GM19023 (cell line): ENCODE results near the gene GNG7.
"Not testable (repeated sequence)": the region's sequence is repeated elsewhere in the genome, so short reads cannot be mapped to it uniquely, and the experiment has no call there.

Source experiments
- ATAC-seq: cut with Tn5 transposase; IDR thresholded peaks from one replicate; pipeline ENCODE4 v1.9.1; 2021; ENCODE audit warnings: mild to moderate bottlenecking, moderate library complexity; ENCODE audit not compliant: unreplicated experiment

GNG7 gene

DNA sequence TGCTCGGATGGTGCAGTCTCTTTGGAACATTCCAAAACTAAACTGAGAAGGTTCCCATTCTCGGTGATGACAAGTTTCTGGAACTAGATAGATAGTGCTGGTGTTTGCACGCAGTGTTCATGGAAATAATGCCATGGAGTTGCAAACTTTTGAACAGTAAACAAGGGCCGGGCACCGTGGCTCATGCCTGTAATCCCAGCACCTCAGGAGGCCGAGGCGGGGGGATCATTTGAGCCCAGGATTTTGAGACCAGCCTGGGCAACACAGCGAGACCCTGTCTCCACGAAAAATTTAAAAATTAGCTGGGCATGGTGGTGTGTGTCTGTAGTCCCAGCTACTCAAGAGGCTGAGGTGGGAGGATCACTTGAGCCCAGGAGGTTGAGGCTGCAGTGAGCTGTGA lies 95.7 kb downstream of the GNG7 start:
- ATAC-seq: not testable (repeated sequence)

GRCh38 chr19:2605889-2606288 lies 96.6 kb downstream of the GNG7 start:
- not testable (repeated sequence) for ATAC-seq

DNA sequence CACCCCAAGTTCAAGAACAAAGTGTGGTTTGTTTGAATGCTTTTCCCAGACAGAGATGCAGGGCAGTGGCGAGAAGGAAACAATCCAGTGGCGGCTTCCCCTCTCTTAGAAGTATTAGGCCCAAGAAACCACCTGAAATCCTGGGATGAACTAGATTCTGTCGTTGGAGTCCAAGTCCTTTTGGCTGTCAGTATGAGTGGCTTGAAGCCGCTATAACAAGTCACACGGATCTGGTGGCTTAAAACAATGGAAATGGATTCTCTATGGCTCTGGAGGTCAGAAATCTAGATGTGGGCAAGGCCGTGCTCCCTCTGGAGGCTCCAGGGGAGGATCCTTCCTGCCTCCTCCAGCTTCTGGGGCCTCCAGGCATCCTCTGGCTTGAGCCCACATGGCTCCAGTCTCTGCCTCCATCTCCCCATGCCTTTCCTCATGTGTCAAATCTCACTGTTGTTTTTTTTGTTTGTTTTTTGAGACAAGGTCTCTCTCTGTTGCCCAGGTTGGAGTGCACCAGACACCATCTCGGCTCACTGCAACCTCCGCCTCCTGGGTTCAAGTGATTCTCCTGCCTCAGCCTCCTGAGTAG lies 97.7 kb downstream of the GNG7 start:
- ATAC-seq: no peak

DNA sequence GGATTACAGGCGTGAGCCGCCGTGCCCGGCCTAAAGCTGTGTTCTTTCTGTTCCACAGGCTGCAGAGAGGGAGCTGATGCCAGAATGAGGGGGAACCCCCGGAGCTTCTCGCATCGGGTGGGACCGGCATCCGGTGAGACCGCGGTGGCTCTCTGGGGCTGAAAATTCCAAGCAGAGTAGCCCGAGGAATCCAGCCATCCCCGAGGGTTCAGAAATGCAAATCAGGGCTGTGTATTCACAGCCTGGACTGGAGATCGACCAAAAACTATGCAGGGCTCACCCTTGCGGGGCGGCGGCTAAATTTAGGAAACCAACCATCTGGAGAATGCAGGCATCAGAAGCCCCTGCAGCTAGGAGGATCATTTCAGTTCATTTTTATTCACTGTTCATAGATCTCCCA lies 99.2 kb downstream of the GNG7 start:
- no peak for ATAC-seq

DNA sequence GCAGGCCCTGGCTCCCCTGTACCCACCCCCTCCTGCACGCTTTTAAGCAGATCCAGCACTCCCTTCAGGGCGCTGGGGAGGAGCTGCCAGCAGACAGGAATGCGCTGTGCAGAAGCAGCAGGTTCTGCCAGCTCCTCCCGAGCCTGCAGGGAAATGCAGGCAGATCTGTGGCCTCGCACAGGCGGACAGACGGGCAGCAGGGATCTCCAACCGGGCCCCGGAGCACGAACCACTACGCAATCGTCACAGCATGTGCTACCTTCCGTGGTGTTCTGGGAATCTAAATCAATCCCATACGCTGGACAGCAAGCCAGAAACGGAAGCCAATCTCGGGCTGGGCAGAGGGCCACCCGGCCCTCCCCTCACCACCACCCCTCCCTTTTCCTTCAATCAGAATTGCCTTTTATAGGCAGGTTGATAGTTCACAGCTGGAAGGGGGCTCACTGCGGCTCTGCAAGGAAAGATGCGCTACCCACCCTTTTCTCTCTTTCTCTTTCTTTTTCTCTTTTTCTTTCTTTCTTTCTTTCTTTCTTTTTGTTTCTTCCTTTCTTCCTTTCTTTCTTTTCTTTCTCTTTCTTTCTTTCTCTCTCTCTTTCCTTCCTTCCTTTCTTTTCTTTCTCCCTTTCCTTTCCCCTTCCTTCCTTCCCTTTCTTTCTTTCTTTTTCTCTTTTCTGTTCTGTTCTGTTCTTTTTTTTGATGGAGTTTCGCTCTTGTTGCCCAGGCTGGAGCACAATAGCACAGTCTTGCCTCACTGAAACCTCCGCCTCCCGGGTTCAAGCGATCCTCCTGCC lies 99.9 kb downstream of the GNG7 start:
- ATAC-seq: no peak

- ATAC-seq: no peak
Observed at GRCh38 chr19:2600914-2601870, 101.3 kb downstream of the GNG7 start.

GRCh38 chr19:2594319-2594718 lies 108.2 kb downstream of the GNG7 start:
- ATAC-seq: no peak

- ATAC-seq: no peak
Observed at GRCh38 chr19:2592824-2593223, 109.7 kb downstream of the GNG7 start.

- ATAC-seq: no peak
Observed at GRCh38 chr19:2591537-2592291, 110.8 kb downstream of the GNG7 start.

- no peak for ATAC-seq
Observed at GRCh38 chr19:2590630-2591399, 111.7 kb downstream of the GNG7 start.

DNA sequence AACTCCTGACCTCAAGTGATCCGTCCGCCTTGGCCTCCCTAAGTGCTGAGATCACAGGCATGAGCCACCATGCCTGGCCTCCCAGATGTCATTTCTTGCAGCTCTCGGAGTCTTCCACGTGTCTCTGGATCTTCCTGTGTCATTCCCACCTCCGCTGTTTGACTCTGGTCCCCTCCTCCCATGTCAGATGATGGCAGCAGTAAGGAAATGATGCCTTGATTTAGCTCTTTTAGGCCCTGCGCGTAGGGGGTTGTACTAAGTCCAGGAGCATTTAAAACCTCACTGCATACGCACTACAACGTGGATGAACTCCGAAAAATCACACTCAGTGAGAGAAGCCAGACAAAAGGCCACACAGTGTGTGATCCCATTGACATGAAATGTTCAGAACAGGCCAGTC lies 113.1 kb downstream of the GNG7 start:
- no peak for ATAC-seq

- no peak for ATAC-seq
Observed at GRCh38 chr19:2588081-2588777, 114.3 kb downstream of the GNG7 start.

GRCh38 chr19:2587001-2587719 lies 115.3 kb downstream of the GNG7 start:
- ATAC-seq: no peak

- no peak for ATAC-seq
Observed at GRCh38 chr19:2586196-2586595, 116.3 kb downstream of the GNG7 start.

- no peak for ATAC-seq
Observed at GRCh38 chr19:2584002-2584401, 118.5 kb downstream of the GNG7 start.

DNA sequence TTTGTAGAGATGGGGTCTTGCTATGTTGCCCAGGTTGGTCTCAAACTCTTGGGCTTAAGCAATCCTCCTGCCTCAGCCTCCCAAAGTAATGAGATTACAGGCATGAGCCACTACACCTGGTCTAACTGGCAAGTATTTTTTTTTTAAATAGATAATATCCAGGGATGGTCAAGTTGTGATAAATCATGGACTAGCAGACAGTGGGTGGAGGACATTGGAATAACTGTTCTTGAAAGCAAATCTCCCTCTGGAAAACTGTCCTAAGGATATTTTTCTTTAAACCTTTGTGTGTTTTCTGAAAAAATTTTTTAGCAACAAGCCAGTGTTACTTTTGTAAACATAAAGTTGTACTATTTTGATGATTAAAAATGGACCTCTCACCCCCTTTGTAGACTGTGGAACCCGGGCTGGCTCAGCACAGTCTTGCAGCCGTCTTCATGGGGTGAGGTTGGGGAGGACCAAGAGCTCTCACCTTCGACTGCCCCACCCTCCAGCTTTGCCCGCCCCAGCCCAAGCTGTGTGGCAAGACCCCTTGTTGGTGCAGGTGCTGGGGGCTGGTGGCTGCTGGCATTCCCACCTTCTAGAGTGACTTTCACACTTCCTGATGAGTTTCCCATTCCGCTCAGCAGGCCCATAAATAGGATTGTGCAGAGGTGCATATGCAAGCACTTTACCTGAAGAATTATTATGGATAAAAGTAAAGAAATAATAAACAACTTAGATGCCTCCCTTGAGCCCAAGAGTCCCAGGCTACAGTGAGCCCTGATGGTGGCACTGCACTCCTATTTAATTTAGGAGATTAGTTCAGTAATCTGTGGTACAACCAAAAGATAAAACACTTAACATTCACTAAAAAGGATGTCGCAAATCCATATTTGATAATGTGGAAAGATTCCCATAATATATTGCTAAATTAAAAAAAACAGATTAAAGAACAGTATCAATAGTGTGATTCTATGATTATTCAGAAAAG lies 119.2 kb downstream of the GNG7 start:
- ATAC-seq: no peak

GRCh38 chr19:2580396-2580795 lies 122.1 kb downstream of the GNG7 start:
- not testable (repeated sequence) for ATAC-seq
